SK-N-MC (cell line): ENCODE data around the gene PXYLP1.

Experiments
- EZH2 ChIP-seq: fragments of 200-600 bp; sonication (generic); IDR thresholded peaks from one replicate; pipeline ENCODE4 v1.6.1; 2017; ENCODE audit warnings: antibody characterized with exemption
- FOXP2 ChIP-seq: optimal IDR thresholded peaks from 2 replicates; pipeline ENCODE3; 2011; ENCODE audit warnings: mild to moderate bottlenecking, moderate library complexity; ENCODE audit not compliant: insufficient read depth; ENCODE audit errors: extremely low read length, control extremely low read depth
- POLR2AphosphoS5 ChIP-seq: IDR thresholded peaks from 2 replicates; pipeline ENCODE4 v1.6.1; 2012; ENCODE audit warnings: mild to moderate bottlenecking, low read depth, low read length, borderline replicate concordance

DNA sequence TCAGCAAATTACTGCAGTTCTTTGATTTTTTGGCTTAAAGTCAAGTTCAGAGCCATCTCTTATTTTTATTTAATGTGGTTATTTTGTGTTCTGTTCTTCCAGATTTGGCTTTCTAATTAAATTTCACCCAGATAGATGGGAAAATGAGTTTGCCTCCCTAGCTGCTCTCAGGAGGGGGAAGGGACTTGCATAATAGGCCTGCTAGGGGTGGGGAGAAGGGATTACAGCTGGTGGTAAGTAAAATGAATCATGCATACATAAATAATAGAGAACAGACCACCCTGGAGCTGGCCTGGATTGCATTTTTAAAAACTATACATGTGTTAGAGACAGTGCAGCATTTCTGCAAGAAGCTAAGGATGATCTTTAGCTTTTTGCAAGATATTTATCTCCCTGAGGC, 3.9 kb upstream of the PXYLP1 start:
- TF ChIP-seq EZH2 = no peak
- TF ChIP-seq POLR2AphosphoS5 = no peak; the same call in 1 of the 2 replicates
- TF ChIP-seq FOXP2 = peak; percentile 73
